ENCODE results near the gene PKDCC. TPM values are rescaled to one million over a fixed set of nuclear protein-coding genes. Genes with fewer than 3 reads are reported as not detected.
"Not testable (repeated sequence)": the region's sequence is repeated elsewhere in the genome, so short reads cannot be mapped to it uniquely, and the experiment has no call there.

PKDCC gene
- total RNA-seq, 1 experiment from 2014 or later: 14.8 TPM

- POLR2A ChIA-PET: no interaction called here
- H3K9me3 ChIP-seq (ENCODE audit: control insufficient read depth, insufficient read depth, low read depth, low read length): no peaks in the 10 kb centered on the region
- intact Hi-C loops (cut with micrococcal nuclease; ENCODE audit: unreplicated experiment) (no loop called here), in situ Hi-C loops (cut with HindIII; ENCODE audit: low pct_unique_long_range_greater_than_20kb, low sequenced_read_pairs) (no loop called here)
- H3K36me3 ChIP-seq (ENCODE audit: control insufficient read depth, insufficient read depth, low read length): no peaks in the 10 kb centered on the region
- H3K4me1 ChIP-seq (ENCODE audit: control insufficient read depth, insufficient read depth, low read length): no peaks in the 10 kb centered on the region; the same call in none of the 2 replicates
- H3K27ac ChIP-seq (ENCODE audit: low read length): no peak overlapping the region
- no peaks in the 10 kb centered on the region for H3K27me3 ChIP-seq (ENCODE audit: control insufficient read depth, insufficient read depth, low read length)
- CTCF ChIA-PET: interaction anchor here (0.6 kb wide), 1 partner anchor 62 kb away, joined by 6 read pairs; no protein-coding TSS in a partner anchor
- no peak for TF ChIP-seq REST (IDR thresholded peaks at IDR 0.05; ENCODE audit: insufficient read depth in 1 of 2, low read depth in 2 of 2, low read length in 1 of 2)
- TF ChIP-seq POLR2AphosphoS5 (IDR thresholded peaks at IDR 0.05; ENCODE audit: low read depth, low read length): no peak
- no peak for TF ChIP-seq SIN3A (IDR thresholded peaks at IDR 0.05; ENCODE audit: borderline replicate concordance, insufficient read depth, low read depth, low read length)
- TF ChIP-seq TCF7L2 (IDR thresholded peaks at IDR 0.05; ENCODE audit: low read depth, low read length): no peak
- no peak for TF ChIP-seq CTCF (IDR thresholded peaks at IDR 0.05)
- DNase-seq (ENCODE audit: low read depth, low spot score) (no peak), ATAC-seq (no peak)
- no TSS peak for BruUV-seq (replicated peaks)
- H3K4me3 ChIP-seq (ENCODE audit: low read depth in 2 of 2, low read length in 2 of 2): no peak overlapping the region
These were observed 15.6 kb upstream of the PKDCC start for GRCh38 chr2:42032224-42032620.

GRCh38 chr2:42032745-42033144, 15.1 kb upstream of the PKDCC start:
- CTCF ChIA-PET: interaction anchor here (0.6 to 0.7 kb wide), 2 partner anchors 22 to 62 kb away, joined by 3 to 6 read pairs; no protein-coding TSS in a partner anchor
- ATAC-seq (no peak), DNase-seq (ENCODE audit: low read depth, low spot score) (no peak)
- Histone ChIP-seq H3K27ac (ENCODE audit: low read length) (no peak overlapping the region), H3K4me1 (ENCODE audit: control insufficient read depth, insufficient read depth, low read length) (no peaks in the 10 kb centered on the region; the same call in none of the 2 replicates), H3K9me3 (ENCODE audit: control insufficient read depth, insufficient read depth, low read depth, low read length) (no peaks in the 10 kb centered on the region), H3K36me3 (ENCODE audit: control insufficient read depth, insufficient read depth, low read length) (no peaks in the 10 kb centered on the region), H3K4me3 (ENCODE audit: low read depth in 2 of 2, low read length in 2 of 2) (no peak overlapping the region), H3K27me3 (ENCODE audit: control insufficient read depth, insufficient read depth, low read length) (no peaks in the 10 kb centered on the region)
- POLR2A ChIA-PET: no interaction called here
- no TSS peak for BruUV-seq (replicated peaks)
- in situ Hi-C loops (cut with HindIII; ENCODE audit: low pct_unique_long_range_greater_than_20kb, low sequenced_read_pairs): no loop called here
- TF ChIP-seq POLR2AphosphoS5 (IDR thresholded peaks at IDR 0.05; ENCODE audit: low read depth, low read length) (no peak), CTCF (IDR thresholded peaks at IDR 0.05) (no peak), SIN3A (IDR thresholded peaks at IDR 0.05; ENCODE audit: borderline replicate concordance, insufficient read depth, low read depth, low read length) (no peak), TCF7L2 (IDR thresholded peaks at IDR 0.05; ENCODE audit: low read depth, low read length) (no peak), REST (IDR thresholded peaks at IDR 0.05; ENCODE audit: insufficient read depth in 1 of 2, low read depth in 2 of 2, low read length in 1 of 2) (no peak)
- intact Hi-C loops (cut with micrococcal nuclease; ENCODE audit: unreplicated experiment): no loop called here

GRCh38 chr2:42034096-42034495, 13.7 kb upstream of the PKDCC start:
- ATAC-seq; H3K4me3 ChIP-seq (ENCODE audit: low read depth in 2 of 2, low read length in 2 of 2); in situ Hi-C loops (cut with HindIII; ENCODE audit: low pct_unique_long_range_greater_than_20kb, low sequenced_read_pairs); H3K9me3 ChIP-seq (ENCODE audit: control insufficient read depth, insufficient read depth, low read depth, low read length); H3K27ac ChIP-seq (ENCODE audit: low read length); BruUV-seq (replicated peaks); intact Hi-C loops (cut with micrococcal nuclease; ENCODE audit: unreplicated experiment); H3K36me3 ChIP-seq (ENCODE audit: control insufficient read depth, insufficient read depth, low read length); DNase-seq (ENCODE audit: low read depth, low spot score); CTCF ChIA-PET; H3K27me3 ChIP-seq (ENCODE audit: control insufficient read depth, insufficient read depth, low read length); H3K4me1 ChIP-seq (ENCODE audit: control insufficient read depth, insufficient read depth, low read length); POLR2A ChIA-PET: not testable (repeated sequence)

Data from Panc1 (cell line).